NCI-H2227 treated with DMSO at 0.1 percent for 48 hours (cell line): ENCODE results near the gene GGA1.
"Not testable (repeated sequence)": the region's sequence is repeated elsewhere in the genome, so short reads cannot be mapped to it uniquely, and the experiment has no call there.

Experiments used
- DNase-seq: peaks from one replicate; lab custom pipeline; 2025; lab: John Stamatoyannopoulos, UW

GGA1 gene

GRCh38 chr22:37609240-37610152 lies 862 bp downstream of the GGA1 start:
- no peak for DNase-seq

GRCh38 chr22:37610153-37610475 lies 1.5 kb downstream of the GGA1 start:
- not testable (repeated sequence) for DNase-seq

- DNase-seq = no peak
These were observed 2.0 kb downstream of the GGA1 start for GRCh38 chr22:37610480-37611129.

GRCh38 chr22:37611207-37611606 lies 2.6 kb downstream of the GGA1 start:
- DNase-seq = no peak

- no peak for DNase-seq
These were observed 7.8 kb downstream of the GGA1 start for GRCh38 chr22:37616201-37617083.

GRCh38 chr22:37617431-37617830 lies 8.8 kb downstream of the GGA1 start:
- DNase-seq = no peak

- no peak for DNase-seq
These were observed 9.5 kb downstream of the GGA1 start for GRCh38 chr22:37618072-37618656.

- DNase-seq = no peak
These were observed 10.0 kb downstream of the GGA1 start for GRCh38 chr22:37618674-37619073.

GRCh38 chr22:37619991-37620390 lies 11.4 kb downstream of the GGA1 start:
- DNase-seq = no peak

- no peak for DNase-seq
These were observed 12.8 kb downstream of the GGA1 start for GRCh38 chr22:37621352-37621860.

- no peak for DNase-seq
These were observed 14.7 kb downstream of the GGA1 start for GRCh38 chr22:37623075-37624016.

GRCh38 chr22:37624017-37624365 lies 15.4 kb downstream of the GGA1 start:
- no peak for DNase-seq

GRCh38 chr22:37624876-37625275 lies 16.2 kb downstream of the GGA1 start:
- DNase-seq = no peak

DNA sequence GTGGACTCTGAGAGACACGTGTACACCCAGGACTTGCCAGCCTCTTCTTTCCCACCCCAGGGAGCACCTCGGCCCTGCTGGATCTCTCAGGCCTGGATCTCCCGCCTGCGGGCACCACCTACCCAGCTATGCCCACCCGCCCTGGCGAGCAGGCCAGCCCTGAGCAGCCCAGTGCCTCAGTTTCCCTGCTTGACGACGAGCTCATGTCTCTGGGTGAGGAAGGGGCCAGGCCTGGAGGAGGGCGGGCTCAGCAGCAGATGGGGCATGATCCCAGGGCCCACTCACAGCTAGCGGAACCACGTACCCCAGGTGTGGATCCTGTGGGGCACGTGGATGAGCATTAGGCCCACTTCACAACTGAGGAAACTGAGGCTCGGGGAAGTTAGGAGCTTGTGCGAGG lies 17.1 kb downstream of the GGA1 start:
- DNase-seq = no peak

DNA sequence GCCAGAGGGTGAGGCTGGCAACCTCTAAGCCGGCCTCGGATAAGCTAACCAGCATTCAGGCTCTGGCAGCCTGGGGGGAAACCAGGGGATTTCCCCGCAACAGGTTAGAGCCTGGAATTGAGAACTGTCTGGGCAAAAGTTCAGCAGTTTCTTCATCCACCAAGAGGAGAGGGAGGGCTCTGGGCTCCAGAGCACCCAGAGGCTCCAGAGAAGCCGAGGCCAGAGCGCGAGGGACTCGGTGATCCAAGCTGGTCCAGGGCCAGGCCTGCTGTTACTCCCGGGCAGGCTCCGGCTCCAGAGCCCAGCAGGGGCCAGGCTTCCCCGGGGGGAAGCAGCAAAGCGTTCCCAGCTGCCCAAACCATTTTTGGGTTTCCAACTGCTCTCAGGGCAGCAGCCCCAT lies 17.5 kb downstream of the GGA1 start:
- DNase-seq = no peak

DNA sequence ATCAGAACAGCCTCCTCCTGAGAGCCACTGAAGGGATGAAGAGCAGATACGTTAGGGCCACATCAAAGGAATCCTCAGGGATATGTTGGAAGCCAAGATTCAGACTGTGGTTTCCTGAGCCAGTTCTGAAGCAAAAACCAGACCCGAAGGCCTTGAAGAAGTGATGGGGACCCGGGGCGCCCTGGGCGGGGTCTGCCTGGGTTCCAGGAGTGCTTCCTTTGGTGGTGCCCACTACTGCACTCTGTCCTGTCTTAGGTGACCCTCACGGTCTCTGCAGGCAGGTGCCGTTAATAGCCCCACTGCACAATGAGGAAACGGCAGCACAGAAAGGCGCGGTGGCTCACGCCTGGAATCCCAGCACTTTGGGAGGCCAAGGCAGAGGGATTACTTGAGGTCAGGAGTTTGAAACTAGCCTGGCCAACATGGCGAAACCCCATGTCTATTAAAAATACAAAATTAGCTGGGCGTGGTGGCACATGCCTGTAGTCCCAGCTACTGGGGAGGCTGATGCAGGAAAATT lies 18.0 kb downstream of the GGA1 start:
- no peak for DNase-seq

GRCh38 chr22:37627121-37627520 lies 18.5 kb downstream of the GGA1 start:
- no peak for DNase-seq

DNA sequence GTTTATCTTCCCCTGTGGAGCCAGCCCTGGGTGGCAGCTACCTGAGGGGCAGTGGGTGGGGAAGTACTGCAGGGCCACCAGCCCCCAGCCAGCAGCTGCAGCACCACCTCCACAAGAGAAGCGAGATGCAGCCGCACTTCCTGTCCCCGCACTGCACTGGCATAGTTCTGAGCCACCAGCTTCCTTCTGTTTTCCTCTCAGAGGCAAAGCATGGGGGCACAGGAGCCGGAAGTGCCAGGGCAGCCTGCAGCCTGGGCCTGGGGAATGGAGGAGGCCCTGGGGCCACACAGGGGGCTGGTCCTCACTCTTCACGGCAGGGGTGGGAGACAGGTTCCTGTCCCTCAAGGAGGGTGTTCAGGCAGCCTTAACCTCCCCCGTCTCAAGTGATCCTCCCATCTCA lies 18.9 kb downstream of the GGA1 start:
- no peak for DNase-seq

DNA sequence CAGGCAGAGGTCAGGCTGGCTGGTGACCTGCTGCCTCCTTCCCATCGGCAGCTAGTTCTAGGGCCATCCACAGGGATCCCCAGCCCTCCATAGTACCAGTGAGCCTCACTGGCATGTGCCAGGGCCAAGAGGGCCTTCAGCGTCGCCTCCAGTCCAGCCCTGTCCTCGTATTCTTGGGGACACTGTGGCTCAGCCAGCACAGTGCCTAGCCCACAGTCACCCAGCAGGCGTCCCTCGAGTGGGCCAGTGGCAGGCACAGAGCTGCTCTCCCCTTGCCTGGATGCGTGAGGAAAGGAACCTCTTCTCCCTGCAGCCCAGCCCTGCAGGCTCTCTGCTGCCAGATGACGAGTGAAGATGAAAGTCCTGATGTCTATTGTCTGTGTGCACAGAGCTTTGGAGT lies 20.2 kb downstream of the GGA1 start:
- DNase-seq = no peak

DNA sequence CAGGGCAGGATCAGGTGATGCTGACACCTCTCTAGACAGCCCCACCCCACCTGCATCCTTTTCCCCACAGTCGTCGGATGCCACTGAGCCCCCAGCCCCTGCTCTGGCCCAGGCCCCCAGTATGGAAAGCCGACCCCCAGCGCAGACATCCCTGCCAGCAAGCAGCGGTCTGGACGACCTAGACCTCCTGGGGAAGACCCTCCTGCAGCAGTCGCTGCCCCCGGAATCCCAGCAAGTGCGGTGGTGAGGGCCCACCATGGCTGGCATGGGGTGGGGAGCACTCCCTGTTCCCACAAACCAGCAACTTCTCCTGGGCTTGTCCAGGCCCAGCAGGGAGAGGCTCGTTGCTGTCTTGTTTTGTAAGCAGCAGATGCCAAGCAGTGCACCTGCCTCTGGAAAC lies 21.3 kb downstream of the GGA1 start:
- no peak for DNase-seq
